B cell (primary cell): ENCODE measurements around the gene APOM. TPM values are rescaled to one million over a fixed set of nuclear protein-coding genes. Genes with fewer than 3 reads are reported as not detected.

ENCODE experiments used
- ATAC-seq: fragments of 200-7000 bp; cut with Tn5 transposase; one replicate; pipeline ENCODE4 v1.10.0; 2021; ENCODE audit warnings: low read depth, mild to moderate bottlenecking, moderate number of reproducible peaks, moderate library complexity
- CTCF ChIA-PET: fragments of 350-600 bp; sonication (Branson Sonifier 250); formaldehyde crosslinking; loops from one replicate; lab custom pipeline; 2021; ENCODE audit warnings: antibody characterized with exemption, inconsistent platforms; lab: Charles Lee
- POLR2A ChIA-PET: fragments of 350-600 bp; sonication (Branson Sonifier 250); formaldehyde crosslinking; loops from one replicate; lab custom pipeline; 2021; ENCODE audit warnings: antibody characterized with exemption; lab: Charles Lee
- DNase-seq: peaks from one replicate; pipeline ENCODE4 v3.0.0; 2013
- H2AFZ ChIP-seq: 2 replicates; pipeline ENCODE4 v1.6.1; 2012; ENCODE audit warnings: mild to moderate bottlenecking, low read depth, low read length; ENCODE audit not compliant: insufficient read depth, poor library complexity, severe bottlenecking
- H3K27ac ChIP-seq, 2 donors: 1 replicate in 1 of 2; 2 replicates in 1 of 2; pipeline ENCODE4 v1.5.1; 2012 to 2013; ENCODE audit warnings: low read length in 2 of 2, mild to moderate bottlenecking in 2 of 2, moderate library complexity in 1 of 2
- H3K27me3 ChIP-seq, 4 experiments: fragments of 200-600 bp in 1 of 4; sonication (generic) in 1 of 4; replicated peaks in 1 of 4; 1 replicate in 2 of 4; 2 replicates in 2 of 4; pipeline versions ENCODE4 v1.6.1 to v1.7.0; 2013 to 2016; ENCODE audit warnings: low read length in 3 of 4, mild to moderate bottlenecking in 2 of 4, mixed read lengths in 1 of 4, moderate library complexity in 1 of 4; ENCODE audit not compliant: insufficient read depth in 4 of 4, control insufficient read depth in 3 of 4; ENCODE audit errors: control extremely low read depth in 1 of 4
- H3K36me3 ChIP-seq, 2 experiments: replicated peaks in 1 of 2; 1 replicate in 1 of 2; 2 replicates in 1 of 2; pipeline versions ENCODE4 v1.6.1 to v1.7.1; 2013; ENCODE audit warnings: low read length in 1 of 2; ENCODE audit not compliant: insufficient read depth in 2 of 2, control insufficient read depth in 1 of 2; ENCODE audit errors: control extremely low read depth in 1 of 2, extremely low read depth in 1 of 2
- H3K4me1 ChIP-seq, 2 donors: fragments of 200-600 bp in 1 of 2; sonication (generic) in 1 of 2; 1 replicate in 1 of 2; 2 replicates in 1 of 2; pipeline versions ENCODE4 v1.5.1 to v1.6.1; 2013 to 2017; ENCODE audit warnings: low read length in 2 of 2; ENCODE audit not compliant: control insufficient read depth in 2 of 2, insufficient read depth in 2 of 2
- H3K4me2 ChIP-seq: replicated peaks from 2 replicates; pipeline ENCODE3; 2012; ENCODE audit warnings: mild to moderate bottlenecking, low read depth, low read length; ENCODE audit not compliant: poor library complexity, severe bottlenecking
- H3K4me3 ChIP-seq, 5 experiments: fragments of 200-600 bp in 1 of 5; sonication (generic) in 1 of 5; 1 replicate in 3 of 5; 2 replicates in 2 of 5; pipeline versions ENCODE4 v1.5.1 to v1.7.0; 2011 to 2016; ENCODE audit warnings: low read length in 4 of 5, mild to moderate bottlenecking in 4 of 5, low read depth in 2 of 5, control low read depth in 1 of 5, moderate library complexity in 1 of 5; ENCODE audit not compliant: insufficient read depth in 1 of 5; ENCODE audit errors: control extremely low read depth in 1 of 5, extremely low read depth in 1 of 5
- H3K79me2 ChIP-seq: fragments of 200-600 bp; sonication (generic); one replicate; pipeline ENCODE4 v1.6.0; 2016; ENCODE audit warnings: low read length; ENCODE audit not compliant: control insufficient read depth, insufficient read depth
- H3K9ac ChIP-seq: fragments of 200-600 bp; sonication (generic); 2 replicates; pipeline ENCODE4 v1.6.1; 2017; ENCODE audit warnings: mild to moderate bottlenecking, low read length, moderate library complexity
- H3K9me3 ChIP-seq, 3 donors: one replicate each; pipeline versions ENCODE4 v1.6.1 to v1.7.1; 2013; ENCODE audit warnings: low read length in 2 of 3; ENCODE audit not compliant: control insufficient read depth in 2 of 3, insufficient read depth in 1 of 3; ENCODE audit errors: control extremely low read depth in 1 of 3
- H4K20me1 ChIP-seq: 2 replicates; pipeline ENCODE4 v1.6.0; 2012; ENCODE audit warnings: mild to moderate bottlenecking, low read length; ENCODE audit not compliant: insufficient read depth, control insufficient read depth, poor library complexity, severe bottlenecking
- H3K27ac Mint-ChIP-seq: one replicate; pipeline ENCODE4 v1.8.0; 2021; ENCODE audit warnings: mixed read lengths
- H3K27me3 Mint-ChIP-seq: one replicate; pipeline ENCODE4 v1.8.0; 2021; ENCODE audit warnings: mixed read lengths
- H3K4me1 Mint-ChIP-seq: one replicate; pipeline ENCODE4 v1.8.0; 2021; ENCODE audit warnings: mixed read lengths
- H3K4me3 Mint-ChIP-seq: one replicate; pipeline ENCODE4 v1.8.0; 2021; ENCODE audit warnings: mixed read lengths
- H3K9me3 Mint-ChIP-seq: one replicate; pipeline ENCODE4 v1.8.0; 2022; ENCODE audit warnings: mixed read lengths; ENCODE audit not compliant: insufficient read depth
- CTCF ChIP-seq: fragments of 200-600 bp; IDR thresholded peaks from one replicate; pipeline ENCODE4 v1.8.0; 2022; ENCODE audit warnings: antibody characterized with exemption, mild to moderate bottlenecking
- EZH2 ChIP-seq: IDR thresholded peaks from 2 replicates; pipeline ENCODE4 v1.6.1; 2012; ENCODE audit warnings: borderline replicate concordance, low read depth, mild to moderate bottlenecking, moderate library complexity, low read length; ENCODE audit not compliant: insufficient read depth, poor library complexity, severe bottlenecking
- WGBS: methylation state at CpG from one replicate; pipeline ENCODE4 v1.1.5; 2013; ENCODE audit warnings: missing lambda C conversion rate; ENCODE audit not compliant: insufficient coverage; 5-methylcytosine and 5-hydroxymethylcytosine counted together
- intact Hi-C: fragments of 100-400 bp; cut with micrococcal nuclease; formaldehyde crosslinking; loops from one replicate; pipeline ENCODE4 v1.10.0; 2022
- polyA plus RNA-seq: library from polyadenylated mRNA; depleted of rRNA; stranded (reverse); fragments of >200 nt; gene quantifications from 2 replicates; pipeline ENCODE4 v1.2.3, GENCODE V29; 2012
- total RNA-seq, 2 donors: library from RNA; stranded (reverse); fragments of 120-200 nt in 1 of 2; gene quantifications; 1 replicate in 1 of 2; 2 replicates in 1 of 2; pipeline versions ENCODE4 v1.2.3 to v1.2.4, GENCODE V29; 2013 to 2022

APOM gene
- total and polyA plus RNA-seq, 2 donors (not counting 1 experiment from before 2014, with no cell fraction given): 3.6 to 11.6 TPM

- intact Hi-C loops: no loop called here
- no peaks in the 10 kb centered on the region for H3K27me3 ChIP-seq
- peaks cover 11 to 90% of the 10 kb centered on the region in 2 experiments for H3K36me3 ChIP-seq
- H3K9ac ChIP-seq: no peak overlapping the region
- no peak for TF ChIP-seq CTCF
- TF ChIP-seq EZH2: no peak
- H3K4me3 ChIP-seq: no peak overlapping the region
- no CpG with 5 or more reads among the region's 4 CpGs for WGBS
- no peak overlapping the region for H3K27ac Mint-ChIP-seq
- DNase-seq (no peak), ATAC-seq (no peak)
- no peak overlapping the region for H3K4me2 ChIP-seq
- CTCF ChIA-PET: no interaction called here
- H3K79me2 ChIP-seq: no peaks in the 10 kb centered on the region
- peaks cover 18% of the 10 kb centered on the region for H4K20me1 ChIP-seq
- H2AFZ ChIP-seq: no peak overlapping the region
- no peaks in the 10 kb centered on the region for H3K9me3 ChIP-seq
- no peaks in the 10 kb centered on the region for H3K4me1 ChIP-seq
- H3K4me1 Mint-ChIP-seq: no peaks in the 10 kb centered on the region
- POLR2A ChIA-PET: no interaction called here
- H3K27me3 Mint-ChIP-seq: no peaks in the 10 kb centered on the region
- no peaks in the 10 kb centered on the region for H3K9me3 Mint-ChIP-seq
- H3K27ac ChIP-seq: no peak overlapping the region
- H3K4me3 Mint-ChIP-seq: no peak overlapping the region
These were observed 14.3 kb upstream of the APOM start for GRCh38 chr6:31641370-31641769.

GRCh38 chr6:31642798-31643570 is 12.7 kb upstream of the APOM start:
- Histone ChIP-seq H2AFZ (no peak overlapping the region), H3K9me3 (no peaks in the 10 kb centered on the region), H4K20me1 (peaks cover 24% of the 10 kb centered on the region), H3K79me2 (peaks cover 11% of the 10 kb centered on the region), H3K27ac (no peak overlapping the region), H3K36me3 (peaks cover 9 to 92% of the 10 kb centered on the region in 2 experiments), H3K4me2 (no peak overlapping the region), H3K4me1 (no peaks in the 10 kb centered on the region), H3K9ac (no peak overlapping the region), H3K4me3 (no peak overlapping the region), H3K27me3 (no peaks in the 10 kb centered on the region)
- Mint-ChIP-seq H3K27me3 (no peaks in the 10 kb centered on the region), H3K27ac (no peak overlapping the region), H3K4me1 (no peaks in the 10 kb centered on the region), H3K4me3 (no peak overlapping the region), H3K9me3 (no peaks in the 10 kb centered on the region)
- intact Hi-C loops: no loop called here
- no peak for DNase-seq
- ChIA-PET CTCF (no interaction called here), POLR2A (interaction anchor here (0.7 to 1.0 kb wide), 2 partner anchors 20 kb away, joined by 3 to 4 read pairs; no protein-coding TSS in a partner anchor)
- 95% methylated on average over 4 of the region's 6 CpGs for WGBS
- ATAC-seq: no peak
- TF ChIP-seq CTCF (no peak), EZH2 (no peak)
